GM13976 (cell line): ENCODE results near the gene NECTIN1.
A peak's percentile ranks its signal among the peaks of the same experiment; 100 is the strongest.

ENCODE experiments used
- DNase-seq: peaks from one replicate; pipeline ENCODE4 v3.0.0; 2012; ENCODE audit warnings: low spot score
- in situ Hi-C: fragments of 300-500 bp; cut with MboI; formaldehyde crosslinking; loops from one replicate; pipeline ENCODE4 v1.12.0; 2022; ENCODE audit warnings: low sequenced_read_pairs, mixed read lengths, inconsistent platforms; ENCODE audit not compliant: unreplicated experiment
- TF ChIP-seq, protein P1 (sequence below): IDR thresholded peaks from 2 replicates; pipeline ENCODE4 v1.5.1; 2012; ENCODE audit warnings: borderline replicate concordance, mild to moderate bottlenecking; ENCODE audit not compliant: insufficient read depth; ENCODE audit errors: extremely low read depth, missing control alignments, control extremely low read depth

The NECTIN1 gene

DNA sequence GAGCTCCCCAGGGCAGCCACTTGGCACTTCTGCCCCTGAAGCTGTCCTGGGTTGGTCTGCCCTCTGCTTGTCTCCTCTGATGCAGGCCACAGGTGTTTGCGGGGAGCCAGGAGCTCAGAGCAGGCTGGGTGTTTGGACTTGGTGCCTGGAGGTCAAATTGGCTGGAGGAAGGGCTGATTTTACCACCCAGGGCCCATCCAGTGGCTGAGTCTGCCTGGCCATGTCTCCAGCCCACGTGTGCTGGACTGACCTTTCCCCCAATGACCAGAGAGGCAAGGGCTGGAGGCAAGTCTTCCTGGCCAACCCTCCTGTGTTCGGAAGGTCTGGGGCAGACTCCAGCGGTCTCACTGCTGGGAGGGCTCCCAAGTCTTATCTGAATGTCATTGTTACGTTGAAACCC lies 84.0 kb downstream of the NECTIN1 start:
- in situ Hi-C loops = no loop called here
- TF ChIP-seq, protein P1, sequence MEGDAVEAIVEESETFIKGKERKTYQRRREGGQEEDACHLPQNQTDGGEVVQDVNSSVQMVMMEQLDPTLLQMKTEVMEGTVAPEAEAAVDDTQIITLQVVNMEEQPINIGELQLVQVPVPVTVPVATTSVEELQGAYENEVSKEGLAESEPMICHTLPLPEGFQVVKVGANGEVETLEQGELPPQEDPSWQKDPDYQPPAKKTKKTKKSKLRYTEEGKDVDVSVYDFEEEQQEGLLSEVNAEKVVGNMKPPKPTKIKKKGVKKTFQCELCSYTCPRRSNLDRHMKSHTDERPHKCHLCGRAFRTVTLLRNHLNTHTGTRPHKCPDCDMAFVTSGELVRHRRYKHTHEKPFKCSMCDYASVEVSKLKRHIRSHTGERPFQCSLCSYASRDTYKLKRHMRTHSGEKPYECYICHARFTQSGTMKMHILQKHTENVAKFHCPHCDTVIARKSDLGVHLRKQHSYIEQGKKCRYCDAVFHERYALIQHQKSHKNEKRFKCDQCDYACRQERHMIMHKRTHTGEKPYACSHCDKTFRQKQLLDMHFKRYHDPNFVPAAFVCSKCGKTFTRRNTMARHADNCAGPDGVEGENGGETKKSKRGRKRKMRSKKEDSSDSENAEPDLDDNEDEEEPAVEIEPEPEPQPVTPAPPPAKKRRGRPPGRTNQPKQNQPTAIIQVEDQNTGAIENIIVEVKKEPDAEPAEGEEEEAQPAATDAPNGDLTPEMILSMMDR = no peak
- no peak for DNase-seq

- TF ChIP-seq, protein P1 = no peak
- no peak for DNase-seq
- in situ Hi-C loops = no loop called here
Observed at GRCh38 chr11:119644502-119644901, 84.5 kb downstream of the NECTIN1 start.

- in situ Hi-C loops = no loop called here
- DNase-seq = no peak
- TF ChIP-seq, protein P1 = no peak
Observed at GRCh38 chr11:119643876-119644225, 85.1 kb downstream of the NECTIN1 start.

- no peak for DNase-seq
- in situ Hi-C loops = no loop called here
Observed at GRCh38 chr11:119643212-119643875, 85.7 kb downstream of the NECTIN1 start.

DNA sequence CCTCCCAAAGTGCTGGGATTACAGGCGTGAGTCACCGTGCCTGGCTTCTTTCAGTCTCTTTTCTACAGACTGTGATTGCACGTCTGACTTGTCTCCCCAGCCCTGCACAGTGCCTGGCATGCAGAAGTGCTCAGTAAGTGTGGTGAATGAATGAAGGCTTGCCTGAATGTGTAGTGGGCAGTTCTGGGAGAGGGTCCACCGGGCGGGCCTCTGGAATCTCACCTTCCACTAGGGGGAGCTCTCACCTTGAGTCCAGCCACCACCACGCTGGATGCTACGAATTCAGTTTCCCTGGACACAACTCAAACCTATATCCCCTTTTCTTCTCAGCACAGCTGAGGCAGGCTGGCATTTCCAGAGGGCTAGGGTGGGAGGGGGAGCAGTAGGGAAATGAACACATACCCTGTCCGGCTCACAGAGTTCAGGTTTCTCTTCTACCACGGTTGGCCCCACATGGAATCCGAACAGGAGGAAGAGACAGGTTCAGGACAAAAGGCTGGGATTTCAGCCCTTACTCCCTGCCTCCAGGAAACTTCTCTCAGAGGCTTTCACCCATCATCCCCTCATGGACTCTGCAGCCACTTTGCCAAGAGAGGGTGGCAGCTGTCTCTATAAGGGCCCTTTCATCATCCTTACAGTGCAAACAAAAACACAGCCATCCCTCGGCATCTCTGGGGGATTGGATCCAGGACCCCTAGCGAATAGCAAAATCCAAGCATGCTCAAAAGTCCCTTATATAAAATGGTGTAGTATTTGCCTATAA lies 86.8 kb downstream of the NECTIN1 start:
- in situ Hi-C loops = no loop called here
- TF ChIP-seq, protein P1 = peak; percentile 42
- peak; percentile 74 for DNase-seq

More at GRCh38 chr11:119643212-119643875, 85.7 kb downstream of the NECTIN1 start:
- TF ChIP-seq, protein P1 = no peak

- TF ChIP-seq, protein P1 = no peak
- DNase-seq = no peak
- in situ Hi-C loops = no loop called here
Observed at GRCh38 chr11:119640541-119640940, 88.5 kb downstream of the NECTIN1 start.
